ENCODE data around the gene STUM. TPM values are rescaled to one million over a fixed set of nuclear protein-coding genes. Genes with fewer than 3 reads are reported as not detected.

Gene STUM
- total RNA-seq, 1 experiment from 2014 or later, result 0.03 TPM

DNA sequence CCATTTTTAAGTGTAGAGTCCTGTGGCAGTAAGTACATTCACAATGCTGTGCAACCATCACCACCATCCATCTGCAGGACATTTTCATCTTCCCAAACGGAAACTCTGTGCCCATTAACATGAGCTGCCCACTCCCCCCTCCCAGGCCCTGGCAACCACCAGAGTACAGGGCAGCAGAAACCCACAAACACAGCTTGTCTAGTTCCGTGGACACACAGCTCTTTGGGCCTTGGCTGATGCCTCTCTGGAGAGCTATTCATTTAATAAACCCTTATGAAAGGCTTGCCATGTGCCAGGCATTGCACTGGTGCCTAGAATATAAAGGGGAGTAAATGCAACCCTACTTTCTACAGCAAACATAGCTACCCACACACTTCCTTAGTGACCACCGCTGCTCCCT is 28.0 kb downstream of the STUM start:
- H3K4me3 ChIP-seq (ENCODE audit: low read depth in 2 of 2, low read length in 2 of 2), result no peak overlapping the region
- POLR2A ChIA-PET, result no interaction called here
- ATAC-seq (no peak), DNase-seq (ENCODE audit: low read depth, low spot score) (no peak)
- BruUV-seq (replicated peaks), result no TSS peak
- no peaks in the 10 kb centered on the region for H3K9me3 ChIP-seq (ENCODE audit: control insufficient read depth, insufficient read depth, low read depth, low read length)
- intact Hi-C loops (cut with micrococcal nuclease; ENCODE audit: unreplicated experiment) (no loop called here), in situ Hi-C loops (cut with HindIII; ENCODE audit: low pct_unique_long_range_greater_than_20kb, low sequenced_read_pairs) (no loop called here)
- TF ChIP-seq, protein P1, sequence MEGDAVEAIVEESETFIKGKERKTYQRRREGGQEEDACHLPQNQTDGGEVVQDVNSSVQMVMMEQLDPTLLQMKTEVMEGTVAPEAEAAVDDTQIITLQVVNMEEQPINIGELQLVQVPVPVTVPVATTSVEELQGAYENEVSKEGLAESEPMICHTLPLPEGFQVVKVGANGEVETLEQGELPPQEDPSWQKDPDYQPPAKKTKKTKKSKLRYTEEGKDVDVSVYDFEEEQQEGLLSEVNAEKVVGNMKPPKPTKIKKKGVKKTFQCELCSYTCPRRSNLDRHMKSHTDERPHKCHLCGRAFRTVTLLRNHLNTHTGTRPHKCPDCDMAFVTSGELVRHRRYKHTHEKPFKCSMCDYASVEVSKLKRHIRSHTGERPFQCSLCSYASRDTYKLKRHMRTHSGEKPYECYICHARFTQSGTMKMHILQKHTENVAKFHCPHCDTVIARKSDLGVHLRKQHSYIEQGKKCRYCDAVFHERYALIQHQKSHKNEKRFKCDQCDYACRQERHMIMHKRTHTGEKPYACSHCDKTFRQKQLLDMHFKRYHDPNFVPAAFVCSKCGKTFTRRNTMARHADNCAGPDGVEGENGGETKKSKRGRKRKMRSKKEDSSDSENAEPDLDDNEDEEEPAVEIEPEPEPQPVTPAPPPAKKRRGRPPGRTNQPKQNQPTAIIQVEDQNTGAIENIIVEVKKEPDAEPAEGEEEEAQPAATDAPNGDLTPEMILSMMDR (IDR thresholded peaks at IDR 0.05), result no peak
- TF ChIP-seq, protein P2, sequence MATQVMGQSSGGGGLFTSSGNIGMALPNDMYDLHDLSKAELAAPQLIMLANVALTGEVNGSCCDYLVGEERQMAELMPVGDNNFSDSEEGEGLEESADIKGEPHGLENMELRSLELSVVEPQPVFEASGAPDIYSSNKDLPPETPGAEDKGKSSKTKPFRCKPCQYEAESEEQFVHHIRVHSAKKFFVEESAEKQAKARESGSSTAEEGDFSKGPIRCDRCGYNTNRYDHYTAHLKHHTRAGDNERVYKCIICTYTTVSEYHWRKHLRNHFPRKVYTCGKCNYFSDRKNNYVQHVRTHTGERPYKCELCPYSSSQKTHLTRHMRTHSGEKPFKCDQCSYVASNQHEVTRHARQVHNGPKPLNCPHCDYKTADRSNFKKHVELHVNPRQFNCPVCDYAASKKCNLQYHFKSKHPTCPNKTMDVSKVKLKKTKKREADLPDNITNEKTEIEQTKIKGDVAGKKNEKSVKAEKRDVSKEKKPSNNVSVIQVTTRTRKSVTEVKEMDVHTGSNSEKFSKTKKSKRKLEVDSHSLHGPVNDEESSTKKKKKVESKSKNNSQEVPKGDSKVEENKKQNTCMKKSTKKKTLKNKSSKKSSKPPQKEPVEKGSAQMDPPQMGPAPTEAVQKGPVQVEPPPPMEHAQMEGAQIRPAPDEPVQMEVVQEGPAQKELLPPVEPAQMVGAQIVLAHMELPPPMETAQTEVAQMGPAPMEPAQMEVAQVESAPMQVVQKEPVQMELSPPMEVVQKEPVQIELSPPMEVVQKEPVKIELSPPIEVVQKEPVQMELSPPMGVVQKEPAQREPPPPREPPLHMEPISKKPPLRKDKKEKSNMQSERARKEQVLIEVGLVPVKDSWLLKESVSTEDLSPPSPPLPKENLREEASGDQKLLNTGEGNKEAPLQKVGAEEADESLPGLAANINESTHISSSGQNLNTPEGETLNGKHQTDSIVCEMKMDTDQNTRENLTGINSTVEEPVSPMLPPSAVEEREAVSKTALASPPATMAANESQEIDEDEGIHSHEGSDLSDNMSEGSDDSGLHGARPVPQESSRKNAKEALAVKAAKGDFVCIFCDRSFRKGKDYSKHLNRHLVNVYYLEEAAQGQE (IDR thresholded peaks at IDR 0.05; ENCODE audit: insufficient read depth in 1 of 2, low read depth in 2 of 2, low read length in 1 of 2), result no peak
- TF ChIP-seq POLR2AphosphoS5 (IDR thresholded peaks at IDR 0.05; ENCODE audit: low read depth, low read length) (no peak), SIN3A (IDR thresholded peaks at IDR 0.05; ENCODE audit: borderline replicate concordance, insufficient read depth, low read depth, low read length) (no peak), TCF7L2 (IDR thresholded peaks at IDR 0.05; ENCODE audit: low read depth, low read length) (no peak)
- no peaks in the 10 kb centered on the region for H3K27me3 ChIP-seq (ENCODE audit: control insufficient read depth, insufficient read depth, low read length)
- H3K4me1 ChIP-seq (ENCODE audit: control insufficient read depth, insufficient read depth, low read length), result no peaks in the 10 kb centered on the region
- no peaks in the 10 kb centered on the region for H3K36me3 ChIP-seq (ENCODE audit: control insufficient read depth, insufficient read depth, low read length)
- no peak overlapping the region for H3K27ac ChIP-seq (ENCODE audit: low read length)
- CTCF ChIA-PET, result no interaction called here

DNA sequence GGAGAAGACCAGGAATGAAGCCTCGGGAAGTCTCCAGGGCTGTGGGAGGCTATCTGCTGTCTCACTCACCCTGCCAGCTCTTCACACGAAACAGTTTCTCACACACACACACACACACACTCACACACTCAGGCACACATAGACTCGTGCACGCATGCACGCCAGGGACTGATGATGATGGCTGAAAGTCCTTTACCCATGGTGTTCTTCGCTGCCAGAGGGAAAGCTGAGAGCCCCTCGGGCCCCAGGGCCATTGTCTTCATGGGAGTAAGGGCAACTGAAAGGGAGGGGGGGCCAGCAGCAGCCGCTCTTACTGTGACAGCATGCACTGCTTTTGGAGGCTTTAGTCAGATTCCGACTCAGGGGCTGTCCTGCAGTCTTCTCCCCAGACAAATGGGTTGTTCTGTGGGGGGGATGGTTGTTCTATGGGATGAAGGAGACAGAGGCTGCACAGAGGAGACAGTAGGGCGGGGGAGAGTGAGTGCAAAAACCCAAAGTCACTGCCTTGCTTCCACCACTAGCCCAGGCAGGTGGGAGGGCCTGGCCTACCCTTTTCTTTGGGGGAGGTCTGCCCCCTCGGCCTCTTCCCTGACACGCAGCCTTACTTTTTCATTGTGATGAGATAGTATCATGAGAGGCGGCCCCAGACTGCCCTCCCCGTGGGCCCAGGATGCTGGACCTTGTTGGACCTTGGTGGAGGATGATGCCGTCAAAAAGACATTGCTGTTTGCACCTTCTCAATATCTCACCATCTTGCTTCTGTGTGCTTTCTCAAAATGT is 29.0 kb downstream of the STUM start:
- CTCF ChIA-PET, result no interaction called here
- in situ Hi-C loops (cut with HindIII; ENCODE audit: low pct_unique_long_range_greater_than_20kb, low sequenced_read_pairs) (no loop called here), intact Hi-C loops (cut with micrococcal nuclease; ENCODE audit: unreplicated experiment) (no loop called here)
- Histone ChIP-seq H3K9me3 (ENCODE audit: control insufficient read depth, insufficient read depth, low read depth, low read length) (no peaks in the 10 kb centered on the region), H3K4me3 (ENCODE audit: low read depth in 2 of 2, low read length in 2 of 2) (no peak overlapping the region), H3K36me3 (ENCODE audit: control insufficient read depth, insufficient read depth, low read length) (no peaks in the 10 kb centered on the region), H3K27ac (ENCODE audit: low read length) (no peak overlapping the region), H3K4me1 (ENCODE audit: control insufficient read depth, insufficient read depth, low read length) (no peaks in the 10 kb centered on the region), H3K27me3 (ENCODE audit: control insufficient read depth, insufficient read depth, low read length) (no peaks in the 10 kb centered on the region)
- TF ChIP-seq, protein P1 (IDR thresholded peaks at IDR 0.05), result no peak
- TF ChIP-seq SIN3A (IDR thresholded peaks at IDR 0.05; ENCODE audit: borderline replicate concordance, insufficient read depth, low read depth, low read length) (no peak), TCF7L2 (IDR thresholded peaks at IDR 0.05; ENCODE audit: low read depth, low read length) (no peak), POLR2AphosphoS5 (IDR thresholded peaks at IDR 0.05; ENCODE audit: low read depth, low read length) (no peak)
- TF ChIP-seq, protein P2 (IDR thresholded peaks at IDR 0.05; ENCODE audit: insufficient read depth in 1 of 2, low read depth in 2 of 2, low read length in 1 of 2), result no peak
- BruUV-seq (replicated peaks), result no TSS peak
- ATAC-seq (no peak), DNase-seq (ENCODE audit: low read depth, low spot score) (no peak)
- POLR2A ChIA-PET, result no interaction called here

Measured in Panc1 (cell line).